Measurements from ENCODE around the gene BAG3.
"Not testable (repeated sequence)": the region's sequence is repeated elsewhere in the genome, so short reads cannot be mapped to it uniquely, and the experiment has no call there.

The BAG3 gene

GRCh38 chr10:119700321-119700954, 49.3 kb downstream of the BAG3 start:
- no peak for DNase-seq

DNA sequence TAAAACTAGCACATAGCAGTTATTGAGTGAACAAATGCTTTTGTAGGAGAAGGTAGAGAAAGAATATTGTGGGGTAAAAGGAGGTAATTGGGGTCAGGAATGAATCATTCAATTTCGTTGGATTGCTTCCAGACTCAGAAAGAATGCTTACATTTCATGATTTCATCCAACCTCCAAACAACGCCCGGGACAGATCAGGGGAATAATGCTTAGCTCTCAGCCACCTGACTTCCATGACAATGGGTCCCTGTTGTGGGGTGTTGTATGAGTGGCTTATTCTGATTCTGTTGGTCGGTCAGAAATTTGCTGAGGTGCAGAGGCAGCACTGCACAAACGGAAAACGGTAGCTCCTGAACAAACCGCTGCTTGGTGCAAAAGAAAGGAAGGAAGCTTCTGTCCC, 50.7 kb downstream of the BAG3 start:
- no peak for DNase-seq

GRCh38 chr10:119702583-119702982, 51.4 kb downstream of the BAG3 start:
- DNase-seq, result no peak

- DNase-seq, result no peak
Measured at GRCh38 chr10:119703903-119704508, 52.8 kb downstream of the BAG3 start.

GRCh38 chr10:119705434-119705831, 54.3 kb downstream of the BAG3 start:
- DNase-seq, result no peak

DNA sequence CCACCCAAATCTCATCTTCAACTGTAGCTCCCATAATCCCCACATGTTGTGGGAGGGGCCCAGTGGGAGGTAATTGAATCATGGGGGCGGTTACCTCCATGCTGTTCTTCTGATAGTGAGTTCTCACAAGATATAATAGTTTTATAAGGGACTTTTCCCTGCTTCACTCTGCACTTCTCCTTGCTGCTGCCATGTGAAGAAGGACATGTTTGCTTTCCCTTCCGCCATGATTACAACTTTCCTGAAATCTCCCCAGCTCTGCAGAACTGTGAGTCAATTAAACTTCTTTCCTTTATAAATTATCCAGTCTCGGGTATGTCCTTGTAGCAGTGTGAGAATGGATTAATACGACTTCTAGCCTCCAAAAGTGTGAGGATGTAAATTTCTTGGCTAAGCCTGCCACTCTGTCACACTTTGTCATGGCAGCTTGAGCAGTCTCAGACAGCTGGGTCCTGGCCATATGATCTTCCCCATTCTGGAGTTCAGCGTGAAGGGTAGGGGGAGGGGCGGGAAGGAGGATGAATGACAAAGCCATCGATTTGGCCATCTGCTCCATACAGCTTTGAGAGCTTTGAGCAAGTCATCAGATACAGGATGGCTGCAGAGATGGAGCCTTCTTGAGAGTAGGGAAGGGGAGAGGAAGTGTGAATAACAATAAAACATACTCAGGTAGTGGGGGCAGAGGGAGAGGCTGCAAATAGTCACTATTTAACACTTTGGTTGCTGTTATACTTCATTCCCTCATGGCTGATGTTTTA, 55.5 kb downstream of the BAG3 start:
- no peak for DNase-seq

- not testable (repeated sequence) for DNase-seq
Measured at GRCh38 chr10:119707331-119707730, 56.2 kb downstream of the BAG3 start.

DNA sequence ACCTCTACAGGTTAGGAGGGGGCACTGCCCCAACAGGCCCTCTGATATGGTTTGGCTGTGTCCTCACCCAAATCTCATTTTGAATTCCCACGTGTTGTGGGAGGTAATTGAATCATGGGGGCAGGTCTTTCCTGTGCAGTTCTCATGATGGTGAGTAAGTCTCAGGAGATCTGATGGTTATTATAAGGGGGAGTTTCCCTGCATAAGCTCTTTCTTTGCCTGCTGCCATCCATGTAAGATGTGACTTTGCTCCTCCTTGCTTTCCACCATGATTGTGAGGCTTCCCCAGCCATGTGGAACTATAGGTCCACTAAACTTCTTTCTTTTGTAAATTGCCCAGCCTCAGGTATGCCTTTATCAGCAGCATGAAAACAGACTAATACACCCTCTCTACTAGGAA, 59.8 kb downstream of the BAG3 start:
- not testable (repeated sequence) for DNase-seq

- DNase-seq, result no peak
Measured at GRCh38 chr10:119713744-119714483, 62.7 kb downstream of the BAG3 start.

DNA sequence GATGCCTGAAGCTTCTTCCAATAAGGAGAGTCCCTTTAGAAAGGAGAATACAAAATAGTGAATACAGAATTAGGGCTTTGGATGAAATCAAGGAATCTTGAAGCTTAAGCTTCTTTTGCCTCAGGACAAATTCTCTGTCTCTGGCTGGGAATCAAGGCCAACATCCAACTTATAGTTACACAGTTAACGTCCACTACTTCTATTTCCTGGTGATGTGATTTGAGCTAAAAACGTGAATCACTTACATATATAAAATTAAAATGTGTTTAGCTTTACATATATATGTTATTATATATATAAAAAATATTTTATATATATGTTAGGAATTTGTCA, 63.3 kb downstream of the BAG3 start:
- DNase-seq, result no peak

DNA sequence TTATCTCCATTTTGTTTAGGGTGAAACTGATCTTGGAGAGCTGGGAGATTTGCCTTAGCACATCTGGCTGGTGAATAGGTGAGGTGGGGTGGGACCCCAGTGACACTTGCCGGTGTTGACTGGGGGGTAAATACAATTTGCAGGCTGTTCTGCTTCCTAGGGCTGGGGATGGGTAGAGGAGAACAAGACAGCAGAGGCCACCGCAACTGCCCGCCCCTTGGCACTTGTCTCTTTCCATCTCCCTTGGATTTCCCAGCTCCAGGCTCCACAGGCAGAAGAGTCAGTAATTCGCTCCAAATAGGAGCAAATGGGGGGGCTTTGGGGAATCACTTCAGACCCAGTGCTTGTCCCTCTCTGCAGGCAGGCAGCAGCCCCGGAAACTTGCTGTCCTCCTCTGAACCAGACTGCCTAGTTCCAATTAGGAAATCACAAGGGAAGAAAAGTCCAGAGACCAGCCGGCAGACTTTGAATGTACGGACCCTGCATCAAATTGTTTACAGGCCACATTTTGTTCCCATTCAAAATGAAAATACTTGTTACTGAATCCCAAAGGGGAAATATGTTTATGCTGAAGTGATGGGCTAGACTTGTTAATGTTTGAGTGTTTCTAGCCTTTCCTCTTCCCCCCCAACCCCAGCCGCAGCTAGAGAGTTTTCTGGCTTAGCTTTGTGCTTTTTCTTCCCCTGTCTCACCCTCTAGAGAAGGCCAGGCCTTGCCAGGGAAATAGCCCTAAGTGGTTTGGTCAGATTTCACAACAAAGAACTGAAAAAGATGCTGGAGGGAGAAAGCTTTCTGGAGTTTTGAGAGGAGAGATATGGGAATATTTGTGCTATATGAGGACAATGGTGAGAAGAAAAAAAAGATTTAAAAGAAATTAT, 64.7 kb downstream of the BAG3 start:
- DNase-seq, result no peak

GRCh38 chr10:119723161-119723560, 72.0 kb downstream of the BAG3 start:
- no peak for DNase-seq

GRCh38 chr10:119723624-119724023, 72.4 kb downstream of the BAG3 start:
- no peak for DNase-seq

DNA sequence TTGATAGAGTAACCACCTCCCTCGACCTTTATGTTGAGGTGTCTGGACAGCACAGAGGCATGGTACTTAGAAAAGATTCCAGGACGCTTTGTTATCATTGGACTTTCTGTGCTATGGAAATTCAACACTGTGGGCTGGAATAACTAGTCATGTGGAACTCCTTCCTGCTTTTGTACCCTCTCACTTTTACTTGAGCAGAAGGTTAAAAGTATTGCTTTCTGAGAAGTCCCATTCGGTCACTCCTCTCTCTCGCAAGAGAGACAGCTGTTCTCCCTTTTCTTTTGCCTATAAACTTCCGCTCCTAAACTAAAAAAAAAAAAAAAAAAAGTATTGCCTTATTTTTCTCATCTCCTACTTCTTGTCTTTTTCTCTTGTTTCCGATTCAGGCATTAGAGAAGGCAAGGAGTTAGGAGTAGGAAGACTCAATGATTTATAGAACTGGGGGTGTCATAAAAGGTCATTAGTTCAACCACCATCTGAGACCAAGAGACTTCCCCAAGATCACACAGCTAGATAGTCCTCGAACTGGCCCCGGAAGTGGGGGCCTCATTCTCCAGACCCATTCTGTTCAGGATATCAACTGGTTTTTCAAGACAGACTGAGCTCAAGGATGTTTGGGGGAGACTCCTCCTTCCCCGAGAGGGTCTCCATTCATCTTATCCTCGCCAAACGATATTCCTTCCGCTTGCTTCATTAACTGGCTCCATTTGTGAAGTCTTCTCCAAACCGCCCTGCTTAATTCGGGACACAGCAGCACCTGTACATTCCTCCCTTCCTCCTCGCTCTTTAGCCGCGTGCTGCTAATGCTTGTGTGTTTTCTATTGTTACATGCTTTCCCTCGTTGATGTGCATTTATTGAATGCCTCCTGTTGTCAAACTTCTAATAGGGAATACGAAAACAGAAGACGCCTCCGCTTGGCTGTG, 73.7 kb downstream of the BAG3 start:
- DNase-seq, result no peak

- no peak for DNase-seq
Measured at GRCh38 chr10:119725517-119725827, 74.3 kb downstream of the BAG3 start.

- peak; percentile 96 for DNase-seq
Measured at GRCh38 chr10:119725828-119726675, 74.9 kb downstream of the BAG3 start, which contains the start of gene INPP5F. Gene INPP5F, plus strand, starts transcription at chr10:119726050. Its CDS starts 213 bp downstream, at chr10:119726263.

DNA sequence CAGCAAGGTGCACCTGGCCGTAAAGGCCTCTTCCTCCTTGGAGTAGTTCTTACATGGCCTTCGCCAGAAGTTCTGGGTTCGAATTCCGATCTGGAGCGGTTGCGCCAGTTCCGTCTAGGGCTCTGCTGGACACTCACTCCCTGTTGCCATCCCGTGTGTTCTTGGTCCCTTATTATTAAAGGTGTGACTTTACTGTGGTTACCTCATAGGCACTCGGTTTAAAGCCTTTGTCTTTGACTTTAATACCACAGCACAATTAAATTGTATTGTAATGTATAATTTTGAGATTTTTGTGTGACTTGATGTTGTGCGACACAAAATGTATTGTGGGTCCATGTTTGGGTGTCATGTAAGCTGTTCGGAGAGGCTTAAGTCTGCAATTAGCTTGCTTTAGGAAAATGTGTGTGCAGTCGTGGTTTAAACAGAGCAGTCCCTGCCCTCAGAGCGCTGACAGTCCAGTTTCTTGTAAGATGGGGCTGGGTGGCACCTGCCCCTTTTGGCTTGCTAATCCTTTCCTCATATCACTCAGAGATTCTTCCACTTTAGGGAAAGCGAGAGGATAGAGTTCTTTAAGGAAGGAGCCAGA, 75.6 kb downstream of the BAG3 start:
- no peak for DNase-seq

Data from NCI-H510A (cell line).